ACC112 (cell line): ENCODE results near the gene RAD51B.

Source experiments
- H2AFZ ChIP-seq: fragments of 200-600 bp; sonication (generic); one replicate; pipeline ENCODE4 v1.6.0; 2017; ENCODE audit warnings: antibody characterized with exemption, low read length; ENCODE audit not compliant: unreplicated experiment
- H3K27ac ChIP-seq: fragments of 200-600 bp; sonication (generic); 2 replicates; pipeline ENCODE4 v1.5.1; 2014; ENCODE audit warnings: low read depth, mild to moderate bottlenecking, antibody characterized with exemption, low read length, moderate library complexity
- H3K27me3 ChIP-seq: fragments of 200-600 bp; sonication (generic); 2 replicates; pipeline ENCODE4 v1.6.1; 2014; ENCODE audit warnings: mild to moderate bottlenecking, antibody characterized with exemption, low read length, moderate library complexity, mixed read lengths; ENCODE audit not compliant: insufficient read depth
- H3K36me3 ChIP-seq: fragments of 200-600 bp; sonication (generic); 2 replicates; pipeline ENCODE4 v1.6.1; 2016; ENCODE audit warnings: mild to moderate bottlenecking, antibody characterized with exemption, low read length, moderate library complexity, mixed read lengths; ENCODE audit not compliant: insufficient read depth
- H3K4me1 ChIP-seq: fragments of 200-600 bp; sonication (generic); one replicate; pipeline ENCODE4 v1.6.1; 2016; ENCODE audit warnings: low read length, mixed read lengths; ENCODE audit not compliant: insufficient read depth, unreplicated experiment, control insufficient read depth
- H3K4me3 ChIP-seq: fragments of 200-600 bp; sonication (generic); 2 replicates; pipeline ENCODE4 v1.5.1; 2014; ENCODE audit warnings: mild to moderate bottlenecking, low read depth, low read length
- H3K79me2 ChIP-seq: fragments of 200-600 bp; sonication (generic); one replicate; pipeline ENCODE4 v1.6.0; 2016; ENCODE audit warnings: low read length; ENCODE audit not compliant: control insufficient read depth, unreplicated experiment, insufficient read depth

RAD51B gene

DNA sequence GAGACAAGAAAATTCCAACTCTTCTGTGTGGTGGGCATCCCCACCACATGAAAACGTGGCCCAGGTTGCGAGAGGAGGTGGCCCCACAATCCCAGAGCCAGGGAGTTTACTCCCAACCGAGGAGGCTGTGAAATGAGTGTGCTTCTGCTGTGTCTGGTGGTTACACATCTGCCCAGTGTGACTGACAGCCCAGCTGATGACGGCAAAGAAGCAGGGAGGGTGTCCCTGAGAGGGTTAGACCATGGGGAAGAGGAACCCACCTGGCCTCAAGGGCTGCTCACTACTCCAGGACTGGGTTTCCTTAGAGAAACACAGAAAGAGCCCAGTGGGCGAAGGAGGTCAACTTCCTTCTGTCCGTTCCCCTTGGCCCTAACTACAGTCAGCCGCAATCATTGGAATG lies 948.7 kb downstream of the RAD51B start:
- no peaks in the 10 kb centered on the region for H3K79me2 ChIP-seq
- no peaks in the 10 kb centered on the region for H3K36me3 ChIP-seq

DNA sequence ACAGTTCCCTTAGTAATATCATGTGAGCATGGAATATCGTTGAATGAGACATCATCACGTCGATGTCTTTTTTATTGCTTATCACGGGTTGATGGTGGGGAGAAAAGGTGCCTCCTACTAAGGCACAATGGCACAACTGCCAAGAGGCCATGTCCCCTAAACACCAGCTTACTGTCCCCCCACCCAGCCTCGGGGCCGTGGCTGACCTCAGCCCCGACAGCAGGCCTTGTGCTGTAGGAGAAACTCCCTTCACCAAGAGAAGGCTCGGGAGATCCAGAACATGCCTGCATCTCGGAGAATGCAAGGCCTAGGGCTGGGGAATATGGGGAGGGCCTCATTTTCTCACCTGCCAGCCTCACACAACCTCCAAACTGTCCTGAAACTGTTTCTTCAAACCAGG lies 950.5 kb downstream of the RAD51B start:
- H3K79me2 ChIP-seq = no peaks in the 10 kb centered on the region
- H3K4me1 ChIP-seq = no peaks in the 10 kb centered on the region
- H3K27ac ChIP-seq = no peak overlapping the region
- no peaks in the 10 kb centered on the region for H3K36me3 ChIP-seq
- H2AFZ ChIP-seq = no peak overlapping the region
- no peaks in the 10 kb centered on the region for H3K27me3 ChIP-seq
- H3K4me3 ChIP-seq = no peak overlapping the region

More for the DNA sequence above, 948.7 kb downstream of the RAD51B start:
- Histone ChIP-seq H3K27me3 (no peaks in the 10 kb centered on the region), H2AFZ (no peak overlapping the region), H3K27ac (no peak overlapping the region), H3K4me1 (peaks cover 6% of the 10 kb centered on the region), H3K4me3 (no peak overlapping the region)

DNA sequence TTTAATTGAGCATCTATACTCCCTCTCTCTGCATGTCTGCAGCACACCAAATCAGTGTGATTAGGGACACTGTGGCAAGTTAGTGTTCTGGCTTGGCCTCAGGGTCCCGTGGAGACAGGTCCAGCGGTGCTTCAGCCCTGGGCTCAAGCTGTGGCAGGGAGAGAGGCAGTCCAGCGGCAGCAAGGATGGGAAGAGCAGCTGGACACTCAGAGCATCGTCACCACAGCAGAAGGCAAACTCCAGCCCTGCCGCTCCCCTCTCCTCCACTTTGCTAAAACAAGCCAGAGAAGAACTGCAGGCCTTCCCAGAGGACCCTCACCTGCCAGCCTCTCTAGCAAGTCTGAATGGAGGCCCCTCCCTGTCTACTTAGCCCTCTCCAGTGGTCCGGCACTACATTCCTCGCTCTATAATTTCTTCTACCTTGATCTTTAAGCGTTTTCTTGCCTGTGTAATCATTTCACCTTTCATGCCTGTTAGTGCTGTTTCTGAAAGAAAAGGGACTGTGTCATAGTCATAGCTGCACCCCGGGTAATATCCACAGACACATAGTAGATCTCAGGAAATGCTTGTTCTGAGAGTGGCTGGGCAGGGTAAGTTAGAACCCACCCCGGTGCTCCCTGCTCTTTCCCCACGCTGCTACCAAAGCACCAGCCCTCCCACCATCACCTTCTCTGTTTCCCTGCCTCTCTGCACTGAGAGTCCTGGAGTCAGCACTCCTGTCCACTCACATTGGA lies 951.1 kb downstream of the RAD51B start:
- Histone ChIP-seq H3K4me1 (no peaks in the 10 kb centered on the region), H3K36me3 (no peaks in the 10 kb centered on the region), H3K27ac (no peak overlapping the region), H3K27me3 (no peaks in the 10 kb centered on the region), H2AFZ (no peak overlapping the region), H3K79me2 (no peaks in the 10 kb centered on the region), H3K4me3 (no peak overlapping the region)

DNA sequence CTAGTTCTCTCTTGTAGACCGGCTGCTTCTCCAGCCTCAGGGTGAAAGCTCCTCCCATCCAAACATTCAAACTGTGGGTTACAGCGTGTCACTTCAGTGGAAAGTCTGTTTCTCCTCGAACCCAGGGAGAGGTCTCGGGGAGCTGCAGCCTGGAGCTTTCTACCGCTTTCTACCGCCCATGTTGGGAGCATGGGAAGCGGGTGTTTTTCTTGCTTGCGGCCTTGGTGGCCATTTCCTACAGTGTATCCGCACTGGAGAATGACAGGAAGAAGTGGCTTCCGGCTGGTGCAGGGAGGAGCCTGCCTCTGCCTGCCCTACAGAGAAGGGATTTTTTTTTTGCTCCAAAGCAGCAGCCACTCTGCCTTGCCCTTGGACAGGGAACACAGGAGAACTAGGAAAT lies 952.1 kb downstream of the RAD51B start:
- H2AFZ ChIP-seq = no peak overlapping the region
- no peak overlapping the region for H3K4me3 ChIP-seq
- H3K27ac ChIP-seq = no peak overlapping the region
- no peaks in the 10 kb centered on the region for H3K79me2 ChIP-seq
- H3K27me3 ChIP-seq = no peaks in the 10 kb centered on the region
- H3K4me1 ChIP-seq = no peaks in the 10 kb centered on the region
- H3K36me3 ChIP-seq = no peaks in the 10 kb centered on the region

DNA sequence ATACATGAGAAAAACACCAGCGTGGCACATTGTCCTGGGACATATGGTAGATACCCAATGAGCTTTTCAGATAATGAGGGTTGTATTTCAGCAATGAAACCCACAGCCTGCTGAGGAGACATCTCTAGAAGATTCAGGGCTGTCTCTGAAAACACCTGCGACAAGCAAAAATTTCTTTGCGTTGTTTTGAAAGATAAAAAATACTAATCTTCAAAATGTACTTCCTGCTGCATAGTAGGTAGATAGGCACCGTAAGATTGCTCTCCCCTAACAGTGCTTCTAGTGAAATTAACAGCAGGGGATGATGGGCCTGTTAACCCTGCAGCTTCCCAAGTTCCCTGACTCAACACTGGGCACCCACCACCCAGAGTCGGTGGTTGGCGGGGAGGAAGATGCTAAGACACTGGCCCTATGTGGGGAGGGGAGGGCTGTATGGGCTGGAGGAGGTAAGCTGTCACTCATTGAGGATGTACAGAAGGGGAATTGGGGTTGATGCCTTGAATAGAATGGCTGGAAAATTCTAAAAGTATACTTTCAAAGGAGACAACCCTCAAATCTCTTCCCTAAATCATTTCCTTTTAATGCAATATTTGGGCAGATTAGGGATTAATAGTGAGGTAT lies 953.3 kb downstream of the RAD51B start:
- H3K27me3 ChIP-seq = no peaks in the 10 kb centered on the region

DNA sequence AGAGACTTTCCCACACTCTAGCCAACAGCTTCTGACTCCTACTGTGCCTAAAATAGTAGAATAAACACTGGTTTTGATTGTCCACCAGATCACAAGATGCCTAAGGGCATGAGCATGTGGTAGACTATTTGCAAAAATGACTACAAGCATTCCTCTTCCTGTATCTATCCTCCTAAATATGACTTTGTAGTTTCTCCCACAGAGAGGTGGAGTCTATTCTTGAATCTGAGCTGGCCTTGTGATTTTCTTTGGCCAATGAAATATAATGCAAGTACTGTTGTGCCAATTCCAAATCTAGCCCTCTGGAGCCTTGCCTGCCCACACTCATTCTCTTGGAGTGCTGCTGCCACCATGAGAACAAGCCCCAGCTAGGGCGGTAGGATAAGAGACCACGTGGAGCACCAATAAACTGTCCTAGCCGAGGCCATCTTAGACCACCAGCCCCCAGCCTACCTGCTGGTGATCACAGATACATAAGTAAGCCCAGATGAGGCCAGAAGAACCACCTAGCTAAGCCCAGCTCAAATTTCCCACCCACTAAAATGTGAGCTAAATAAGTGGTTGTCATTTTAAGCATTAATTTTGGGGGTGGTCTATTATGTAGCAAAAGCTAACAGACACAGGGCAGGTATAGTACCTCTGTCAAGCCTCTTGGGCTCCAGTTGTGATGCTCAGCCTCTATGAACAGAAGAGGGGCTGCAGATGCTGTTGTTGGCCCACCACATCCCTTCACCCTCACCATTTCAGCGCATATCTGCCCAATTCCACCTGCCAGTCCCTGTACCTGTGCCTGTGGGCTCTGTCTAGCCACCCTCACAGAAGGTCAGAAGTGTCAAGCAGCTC lies 955.4 kb downstream of the RAD51B start:
- Histone ChIP-seq H3K4me1 (peaks cover 22% of the 10 kb centered on the region), H3K4me3 (no peak overlapping the region), H3K27ac (no peak overlapping the region), H3K36me3 (no peaks in the 10 kb centered on the region), H3K79me2 (no peaks in the 10 kb centered on the region), H2AFZ (no peak overlapping the region), H3K27me3 (no peaks in the 10 kb centered on the region)

More for the DNA sequence above, 953.3 kb downstream of the RAD51B start:
- Histone ChIP-seq H3K4me1 (peaks cover under 1% of the 10 kb centered on the region), H3K27ac (no peak overlapping the region), H2AFZ (no peak overlapping the region), H3K36me3 (no peaks in the 10 kb centered on the region), H3K79me2 (no peaks in the 10 kb centered on the region), H3K4me3 (no peak overlapping the region)

DNA sequence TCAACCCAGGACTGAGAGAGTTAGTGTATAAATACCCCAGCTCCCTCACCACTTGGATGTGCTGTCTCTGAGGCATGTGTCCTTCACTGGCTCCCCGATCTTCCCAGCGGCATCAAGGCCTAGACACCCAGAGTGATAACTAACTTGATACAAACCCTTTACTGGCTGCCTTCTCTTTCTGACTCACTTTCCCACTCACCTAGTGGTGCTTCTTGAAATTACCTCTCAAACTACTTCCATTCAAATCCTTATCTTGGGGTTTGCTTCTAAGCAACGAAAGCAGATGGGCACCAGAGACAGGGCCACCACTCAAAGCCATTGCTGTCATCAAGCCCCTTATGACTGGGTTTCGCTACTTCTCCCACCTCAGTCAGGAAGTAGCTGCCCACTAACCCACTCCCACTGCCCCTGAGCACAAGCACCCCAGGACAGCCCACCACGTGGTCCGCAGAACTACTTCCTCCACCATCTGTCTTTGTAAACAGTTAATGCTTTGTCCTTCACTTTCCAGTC lies 956.1 kb downstream of the RAD51B start:
- Histone ChIP-seq H3K27ac (no peak overlapping the region), H3K27me3 (no peaks in the 10 kb centered on the region), H3K4me1 (peaks cover 29% of the 10 kb centered on the region), H3K4me3 (no peak overlapping the region), H3K79me2 (no peaks in the 10 kb centered on the region), H3K36me3 (no peaks in the 10 kb centered on the region), H2AFZ (no peak overlapping the region)

DNA sequence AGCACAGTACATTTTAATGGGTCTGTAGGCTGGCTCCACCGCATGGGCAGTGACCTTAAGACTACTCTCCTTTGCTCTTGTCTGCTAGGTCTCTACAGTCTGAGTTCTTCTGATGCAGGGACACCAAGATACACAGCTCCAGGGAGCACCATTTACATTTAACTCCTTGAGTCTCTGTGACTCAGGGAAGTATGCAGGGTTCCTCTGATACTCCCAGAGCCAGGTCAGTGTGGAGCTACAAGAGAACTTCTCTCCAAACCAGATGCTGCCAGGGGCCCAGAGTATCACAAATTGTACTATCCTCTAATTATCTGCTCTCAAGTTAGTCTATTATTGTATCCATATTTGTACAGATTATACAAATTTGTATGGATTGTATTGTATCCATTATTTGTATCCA lies 958.1 kb downstream of the RAD51B start:
- no peak overlapping the region for H3K27ac ChIP-seq
- no peaks in the 10 kb centered on the region for H3K36me3 ChIP-seq
- H2AFZ ChIP-seq = no peak overlapping the region
- H3K79me2 ChIP-seq = peaks cover 2% of the 10 kb centered on the region
- H3K4me1 ChIP-seq = peaks cover 37% of the 10 kb centered on the region
- H3K27me3 ChIP-seq = no peaks in the 10 kb centered on the region
- no peak overlapping the region for H3K4me3 ChIP-seq
